Measurements from ENCODE around the gene TSPEAR. TPM values are rescaled to one million over a fixed set of nuclear protein-coding genes. Genes with fewer than 3 reads are reported as not detected.

The TSPEAR gene
- total RNA-seq, 1 donor from 2014 or later, result not detected

- no peak for TF ChIP-seq CTCF (IDR thresholded peaks at IDR 0.05; ENCODE audit: insufficient read depth, low read length, poor library complexity, severe bottlenecking)
These were observed 216.4 kb downstream of the TSPEAR start for GRCh38 chr21:44494956-44495355.

GRCh38 chr21:44494418-44494817 is 217.0 kb downstream of the TSPEAR start:
- Histone ChIP-seq H3K4me3 (ENCODE audit: low read depth, low read length) (no peak overlapping the region), H3K36me3 (ENCODE audit: control insufficient read depth, insufficient read depth, low read length) (no peaks in the 10 kb centered on the region), H3K27me3 (ENCODE audit: control insufficient read depth, insufficient read depth, low read length) (peaks cover 14% of the 10 kb centered on the region)
- no peak for TF ChIP-seq CTCF (IDR thresholded peaks at IDR 0.05; ENCODE audit: insufficient read depth, low read length, poor library complexity, severe bottlenecking)
- no peak for DNase-seq (ENCODE audit: low read depth)

More at GRCh38 chr21:44494956-44495355, 216.4 kb downstream of the TSPEAR start:
- H3K36me3 ChIP-seq (ENCODE audit: control insufficient read depth, insufficient read depth, low read length), result no peaks in the 10 kb centered on the region
- no peak overlapping the region for H3K4me3 ChIP-seq (ENCODE audit: low read depth, low read length)
- DNase-seq (ENCODE audit: low read depth), result no peak
- peaks cover 16% of the 10 kb centered on the region for H3K27me3 ChIP-seq (ENCODE audit: control insufficient read depth, insufficient read depth, low read length)

- no peak overlapping the region for H3K4me3 ChIP-seq (ENCODE audit: low read depth, low read length)
- TF ChIP-seq CTCF (IDR thresholded peaks at IDR 0.05; ENCODE audit: insufficient read depth, low read length, poor library complexity, severe bottlenecking), result no peak
- H3K36me3 ChIP-seq (ENCODE audit: control insufficient read depth, insufficient read depth, low read length), result no peaks in the 10 kb centered on the region
- DNase-seq (ENCODE audit: low read depth), result no peak
- H3K27me3 ChIP-seq (ENCODE audit: control insufficient read depth, insufficient read depth, low read length), result peaks cover 6% of the 10 kb centered on the region
These were observed 218.6 kb downstream of the TSPEAR start for GRCh38 chr21:44492567-44493385.

- H3K27me3 ChIP-seq (ENCODE audit: control insufficient read depth, insufficient read depth, low read length), result no peaks in the 10 kb centered on the region
- no peak overlapping the region for H3K4me3 ChIP-seq (ENCODE audit: low read depth, low read length)
- TF ChIP-seq CTCF (IDR thresholded peaks at IDR 0.05; ENCODE audit: insufficient read depth, low read length, poor library complexity, severe bottlenecking), result no peak
- H3K36me3 ChIP-seq (ENCODE audit: control insufficient read depth, insufficient read depth, low read length), result no peaks in the 10 kb centered on the region
- no peak for DNase-seq (ENCODE audit: low read depth)
These were observed 220.6 kb downstream of the TSPEAR start for GRCh38 chr21:44490816-44491215.

GRCh38 chr21:44490405-44490804 is 221.0 kb downstream of the TSPEAR start:
- no peak for DNase-seq (ENCODE audit: low read depth)
- no peaks in the 10 kb centered on the region for H3K27me3 ChIP-seq (ENCODE audit: control insufficient read depth, insufficient read depth, low read length)
- no peak for TF ChIP-seq CTCF (IDR thresholded peaks at IDR 0.05; ENCODE audit: insufficient read depth, low read length, poor library complexity, severe bottlenecking)
- no peak overlapping the region for H3K4me3 ChIP-seq (ENCODE audit: low read depth, low read length)
- H3K36me3 ChIP-seq (ENCODE audit: control insufficient read depth, insufficient read depth, low read length), result no peaks in the 10 kb centered on the region

- no peaks in the 10 kb centered on the region for H3K27me3 ChIP-seq (ENCODE audit: control insufficient read depth, insufficient read depth, low read length)
- no peak overlapping the region for H3K4me3 ChIP-seq (ENCODE audit: low read depth, low read length)
- DNase-seq (ENCODE audit: low read depth), result no peak
- H3K36me3 ChIP-seq (ENCODE audit: control insufficient read depth, insufficient read depth, low read length), result no peaks in the 10 kb centered on the region
- TF ChIP-seq CTCF (IDR thresholded peaks at IDR 0.05; ENCODE audit: insufficient read depth, low read length, poor library complexity, severe bottlenecking), result peak; percentile 8
These were observed 221.4 kb downstream of the TSPEAR start for GRCh38 chr21:44489962-44490361.

Data from kidney epithelial cell (primary cell).